Naive thymus-derived CD4-positive, alpha-beta T cell (primary cell): ENCODE data around the gene TNFSF13B. TPM values are rescaled to one million over a fixed set of nuclear protein-coding genes. Genes with fewer than 3 reads are reported as not detected.
"Not testable (repeated sequence)": the region's sequence is repeated elsewhere in the genome, so short reads cannot be mapped to it uniquely, and the experiment has no call there.

ENCODE experiments used
- ATAC-seq: fragments of 150-1000 bp; cut with Tn5 transposase; 2 replicates; pipeline ENCODE4 v1.10.0; 2021; ENCODE audit warnings: mild to moderate bottlenecking, moderate library complexity
- CTCF ChIA-PET: fragments of 350-600 bp; sonication (Branson Sonifier 250); formaldehyde crosslinking; loops from one replicate; lab custom pipeline; 2021; ENCODE audit warnings: antibody characterized with exemption; lab: Charles Lee
- POLR2A ChIA-PET: fragments of 350-600 bp; sonication (Branson Sonifier 250); formaldehyde crosslinking; loops from one replicate; lab custom pipeline; 2021; ENCODE audit warnings: antibody characterized with exemption, inconsistent platforms; lab: Charles Lee
- DNase-seq, 9 donors: peaks; one replicate each; pipeline versions ENCODE4 v3.0.0 to v3.0.0-alpha.2; 2020 to 2022; ENCODE audit warnings: mixed read lengths in 1 of 9
- H3K27ac ChIP-seq: one replicate; pipeline ENCODE4 v1.7.0; 2013; ENCODE audit warnings: mild to moderate bottlenecking, low read depth, low read length, moderate library complexity
- H3K27me3 ChIP-seq, 2 donors: one replicate each; pipeline ENCODE4 v1.7.0; 2013; ENCODE audit warnings: low read length in 2 of 2, mild to moderate bottlenecking in 2 of 2, moderate library complexity in 2 of 2; ENCODE audit not compliant: control insufficient read depth in 2 of 2, insufficient read depth in 2 of 2
- H3K36me3 ChIP-seq, 3 experiments: 1 replicate in 2 of 3; 2 replicates in 1 of 3; pipeline ENCODE4 v1.7.0; 2013; ENCODE audit warnings: low read length in 3 of 3, mild to moderate bottlenecking in 3 of 3, moderate library complexity in 1 of 3; ENCODE audit not compliant: insufficient read depth in 3 of 3, control insufficient read depth in 2 of 3
- H3K4me1 ChIP-seq, 2 donors: one replicate each; pipeline ENCODE4 v1.7.0; 2013; ENCODE audit warnings: low read length in 2 of 2, mild to moderate bottlenecking in 2 of 2, moderate library complexity in 1 of 2; ENCODE audit not compliant: control insufficient read depth in 2 of 2, insufficient read depth in 2 of 2
- H3K4me3 ChIP-seq: 2 replicates; pipeline ENCODE4 v1.7.0; 2013; ENCODE audit warnings: mild to moderate bottlenecking, low read length
- H3K9me3 ChIP-seq, 3 experiments: 1 replicate in 2 of 3; 2 replicates in 1 of 3; pipeline ENCODE4 v1.7.0; 2013; ENCODE audit warnings: low read length in 3 of 3; ENCODE audit not compliant: control insufficient read depth in 2 of 3
- H3K27ac Mint-ChIP-seq, 9 donors: one replicate each; pipeline ENCODE4 v1.8.0; 2020 to 2022; ENCODE audit warnings: mixed read lengths in 9 of 9, mild to moderate bottlenecking in 8 of 9, moderate library complexity in 5 of 9, inconsistent platforms in 2 of 9
- H3K27me3 Mint-ChIP-seq, 5 donors: one replicate each; pipeline ENCODE4 v1.8.0; 2021 to 2022; ENCODE audit warnings: mixed read lengths in 5 of 5, mild to moderate bottlenecking in 1 of 5
- H3K36me3 Mint-ChIP-seq, 5 donors: one replicate each; pipeline ENCODE4 v1.8.0; 2020 to 2022; ENCODE audit warnings: mixed read lengths in 5 of 5, mild to moderate bottlenecking in 3 of 5, inconsistent platforms in 1 of 5
- H3K4me1 Mint-ChIP-seq, 7 donors: one replicate each; pipeline ENCODE4 v1.8.0; 2020 to 2022; ENCODE audit warnings: mixed read lengths in 7 of 7, mild to moderate bottlenecking in 3 of 7, inconsistent platforms in 1 of 7
- H3K4me3 Mint-ChIP-seq, 10 donors: one replicate each; pipeline ENCODE4 v1.8.0; 2020 to 2022; ENCODE audit warnings: mild to moderate bottlenecking in 10 of 10, mixed read lengths in 10 of 10, moderate library complexity in 6 of 10, inconsistent platforms in 2 of 10
- H3K9me3 Mint-ChIP-seq, 11 donors: one replicate each; pipeline ENCODE4 v1.8.0; 2020 to 2022; ENCODE audit warnings: mixed read lengths in 11 of 11, mild to moderate bottlenecking in 4 of 11, inconsistent platforms in 1 of 11, moderate library complexity in 1 of 11
- intact Hi-C, 2 donors: fragments of 100-400 bp; cut with micrococcal nuclease; formaldehyde crosslinking; loops; one replicate each; pipeline ENCODE4 v1.15.1; 2023
- polyA plus RNA-seq, 2 donors: library from polyadenylated mRNA; unstranded; fragments of 300-500 nt; fragmentation: Illumina TruSeq; gene quantifications; one replicate each; pipeline ENCODE4 v1.2.3, GENCODE V29; 2021
- total RNA-seq, 6 experiments: library from RNA in 5 of 6; stranded (reverse) in 5 of 6; gene quantifications; 1 replicate in 5 of 6; 2 replicates in 1 of 6; pipeline ENCODE4 v1.2.3 and lab custom pipeline; 2021 to 2026

The TNFSF13B gene
- total and polyA plus RNA-seq, 7 experiments from 2014 or later = 3.0 to 26.8 (median 9.1) TPM

- ChIA-PET CTCF (no interaction called here), POLR2A (no interaction called here)
- H3K27ac ChIP-seq = no peak overlapping the region
- H3K9me3 ChIP-seq = no peaks in the 10 kb centered on the region
- peaks cover 0 to 7% of the 10 kb centered on the region in 2 donors for H3K4me1 ChIP-seq
- ATAC-seq (no peak), DNase-seq (peak in 1 of 9 donors; percentile 0)
- peak overlapping the region in 4 of 10 donors; percentile 1 to 76 (median 70) for H3K4me3 Mint-ChIP-seq
- no peaks in the 10 kb centered on the region for H3K36me3 ChIP-seq
- H3K4me3 ChIP-seq = no peak overlapping the region
- H3K27ac Mint-ChIP-seq = peak overlapping the region in 7 of 9 donors; percentile 3 to 96 (median 90)
- no peaks in the 10 kb centered on the region for H3K27me3 ChIP-seq
- peaks cover 24 to 65% (median 50%) of the 10 kb centered on the region in 7 donors for H3K4me1 Mint-ChIP-seq
- H3K9me3 Mint-ChIP-seq = peaks cover 0 to 4% (median 0%) of the 10 kb centered on the region in 11 donors
- no peaks in the 10 kb centered on the region for H3K27me3 Mint-ChIP-seq
- intact Hi-C loops = loop anchor here in 1 of 2 donors (5.0 kb wide), 1 partner anchor 1520 kb away; the partner anchor contains the start of gene IRS2
- peaks cover 0 to 18% (median 6%) of the 10 kb centered on the region in 5 donors for H3K36me3 Mint-ChIP-seq
Measured at GRCh38 chr13:108267347-108267746, 2.2 kb upstream of the TNFSF13B start.

GRCh38 chr13:108267855-108268254 is 1.7 kb upstream of the TNFSF13B start:
- H3K27me3 Mint-ChIP-seq, H3K27me3 ChIP-seq, CTCF ChIA-PET, POLR2A ChIA-PET, H3K4me3 ChIP-seq, H3K9me3 Mint-ChIP-seq, H3K4me1 ChIP-seq, H3K27ac ChIP-seq, H3K36me3 ChIP-seq, H3K9me3 ChIP-seq, DNase-seq, ATAC-seq: not testable (repeated sequence)
- Mint-ChIP-seq H3K4me1 (peaks cover 24 to 68% (median 52%) of the 10 kb centered on the region in 7 donors), H3K4me3 (peak overlapping the region in 3 of 10 donors; percentile 26 to 39 (median 32)), H3K36me3 (peaks cover 0 to 17% (median 2%) of the 10 kb centered on the region in 5 donors), H3K27ac (peak overlapping the region in 6 of 9 donors; percentile 59 to 96 (median 86))
- intact Hi-C loops = loop anchor here in 1 of 2 donors (2.0 to 5.0 kb wide), 2 partner anchors 49 to 1519 kb away; partner anchors contain the start of genes ABHD13 and IRS2

DNA sequence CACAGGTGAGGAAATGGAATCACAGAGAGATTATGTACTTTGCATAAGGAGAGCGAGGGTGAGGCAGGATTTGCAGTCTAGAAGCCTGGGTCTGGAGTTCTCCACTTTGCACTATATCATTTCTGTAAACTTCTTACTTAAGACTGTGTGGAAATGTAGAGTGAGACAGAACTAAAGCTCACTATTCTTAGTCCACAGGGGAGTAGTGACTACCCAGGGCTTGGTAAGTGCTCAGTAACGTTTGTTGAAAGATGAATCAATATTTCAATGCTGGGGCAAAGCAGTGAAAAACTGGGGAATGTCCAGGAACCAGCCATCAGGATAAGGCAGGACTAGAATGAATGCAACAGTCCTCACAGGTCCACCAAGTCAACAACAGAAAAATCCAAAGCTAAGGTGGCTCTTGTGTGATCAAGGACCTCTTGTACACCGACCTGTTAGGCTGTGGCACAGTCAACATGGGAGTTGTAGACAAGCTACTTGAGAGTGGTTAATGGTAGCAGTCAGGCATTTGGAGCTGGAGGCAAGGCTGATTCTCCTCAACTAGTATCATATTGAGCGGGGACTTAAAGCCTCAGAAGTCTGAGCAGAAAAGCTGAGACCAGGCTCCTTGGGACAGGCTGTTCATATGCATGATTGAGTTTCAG is 929 bp upstream of the TNFSF13B start:
- Histone ChIP-seq H3K4me3 (no peak overlapping the region), H3K4me1 (peaks cover 0 to 7% of the 10 kb centered on the region in 2 donors), H3K36me3 (no peaks in the 10 kb centered on the region), H3K27ac (peak overlapping the region; percentile 66), H3K9me3 (no peaks in the 10 kb centered on the region), H3K27me3 (no peaks in the 10 kb centered on the region)
- intact Hi-C loops = loop anchor here in 1 of 2 donors (2.0 to 5.0 kb wide), 2 partner anchors 50 to 1519 kb away; partner anchors contain the start of genes ABHD13 and IRS2
- peaks cover 0 to 20% (median 0%) of the 10 kb centered on the region in 5 donors for H3K36me3 Mint-ChIP-seq
- ATAC-seq (no peak), DNase-seq (no peak)
- ChIA-PET CTCF (interaction anchor here (0.6 to 1.5 kb wide), 2 partner anchors 57 to 629 kb away, joined by 3 to 4 read pairs; no protein-coding TSS in a partner anchor), POLR2A (interaction anchor here (0.8 kb wide), 1 partner anchor 37 kb away, joined by 3 read pairs; no protein-coding TSS in a partner anchor)
- peaks cover 0 to 4% (median 0%) of the 10 kb centered on the region in 11 donors for H3K9me3 Mint-ChIP-seq
- H3K4me1 Mint-ChIP-seq = peaks cover 24 to 68% (median 52%) of the 10 kb centered on the region in 7 donors
- H3K4me3 Mint-ChIP-seq = peak overlapping the region in 6 of 10 donors; percentile 6 to 32 (median 24)
- H3K27me3 Mint-ChIP-seq = no peaks in the 10 kb centered on the region
- H3K27ac Mint-ChIP-seq = peak overlapping the region; percentile 50 to 96 (median 85)

DNA sequence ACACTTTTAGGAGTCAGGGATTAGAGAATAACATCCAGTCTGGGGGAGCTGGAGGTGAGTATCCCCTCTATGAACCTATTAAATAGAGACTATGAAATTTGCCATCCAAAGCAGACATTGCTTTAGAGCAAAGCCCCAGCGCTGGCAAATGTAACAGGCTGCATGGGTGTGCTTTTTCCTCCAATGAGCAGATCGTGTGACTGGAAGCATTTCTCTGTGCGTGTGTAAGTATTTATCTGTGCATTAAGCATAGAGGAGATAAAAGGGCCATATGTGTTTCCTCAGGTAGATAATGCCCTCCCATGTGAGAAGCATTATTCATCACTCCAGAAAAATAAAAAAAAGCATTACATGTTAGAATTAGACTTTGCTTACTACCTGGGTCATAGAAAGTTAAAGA is 924 bp downstream of the TNFSF13B start:
- Histone ChIP-seq H3K27ac (peak overlapping the region; percentile 66), H3K27me3 (no peaks in the 10 kb centered on the region), H3K4me3 (peak overlapping the region; percentile 65), H3K36me3 (no peaks in the 10 kb centered on the region), H3K9me3 (no peaks in the 10 kb centered on the region), H3K4me1 (peaks cover 0 to 7% of the 10 kb centered on the region in 2 donors)
- H3K27ac Mint-ChIP-seq = peak overlapping the region; percentile 78 to 97 (median 92)
- CTCF ChIA-PET = no interaction called here
- intact Hi-C loops = loop anchor here (1.0 to 2.0 kb wide), 4 partner anchors 18 to 50 kb away; no protein-coding TSS in a partner anchor
- peaks cover 23 to 63% (median 52%) of the 10 kb centered on the region in 7 donors for H3K4me1 Mint-ChIP-seq
- peak overlapping the region; percentile 83 to 98 (median 90) for H3K4me3 Mint-ChIP-seq
- H3K36me3 Mint-ChIP-seq = peaks cover 0 to 13% (median 0%) of the 10 kb centered on the region in 5 donors
- no peak for ATAC-seq
- POLR2A ChIA-PET = interaction anchor here (0.8 to 2.8 kb wide), 4 partner anchors 37 to 67 kb away, joined by 3 to 12 read pairs (median 5); partner anchors contain the start of gene ABHD13
- H3K27me3 Mint-ChIP-seq = no peaks in the 10 kb centered on the region
- DNase-seq = peak in 1 of 9 donors; percentile 15
- peaks cover 0 to 4% (median 0%) of the 10 kb centered on the region in 11 donors for H3K9me3 Mint-ChIP-seq

- no peaks in the 10 kb centered on the region for H3K27me3 ChIP-seq
- H3K36me3 Mint-ChIP-seq = peaks cover 0 to 10% (median 4%) of the 10 kb centered on the region in 5 donors
- no peaks in the 10 kb centered on the region for H3K9me3 ChIP-seq
- H3K36me3 ChIP-seq = no peaks in the 10 kb centered on the region
- no peak overlapping the region for H3K27ac ChIP-seq
- POLR2A ChIA-PET = interaction anchor here (2.8 kb wide), 1 partner anchor 55 kb away, joined by 12 read pairs; the partner anchor contains the start of gene ABHD13
- H3K4me3 ChIP-seq = no peak overlapping the region
- CTCF ChIA-PET = no interaction called here
- intact Hi-C loops = loop anchor here in 1 of 2 donors (2.0 kb wide), 1 partner anchor 14 kb away; no protein-coding TSS in a partner anchor
- DNase-seq (no peak), ATAC-seq (no peak)
- H3K4me3 Mint-ChIP-seq = peak overlapping the region in 4 of 10 donors; percentile 2 to 69 (median 9)
- peaks cover 19 to 45% (median 38%) of the 10 kb centered on the region in 7 donors for H3K4me1 Mint-ChIP-seq
- no peaks in the 10 kb centered on the region for H3K27me3 Mint-ChIP-seq
- peaks cover 0 to 7% of the 10 kb centered on the region in 2 donors for H3K4me1 ChIP-seq
- peak overlapping the region in 3 of 9 donors; percentile 32 to 72 (median 57) for H3K27ac Mint-ChIP-seq
- peaks cover 0 to 1% (median 0%) of the 10 kb centered on the region in 11 donors for H3K9me3 Mint-ChIP-seq
Measured at GRCh38 chr13:108272333-108272732, 2.8 kb downstream of the TNFSF13B start.

DNA sequence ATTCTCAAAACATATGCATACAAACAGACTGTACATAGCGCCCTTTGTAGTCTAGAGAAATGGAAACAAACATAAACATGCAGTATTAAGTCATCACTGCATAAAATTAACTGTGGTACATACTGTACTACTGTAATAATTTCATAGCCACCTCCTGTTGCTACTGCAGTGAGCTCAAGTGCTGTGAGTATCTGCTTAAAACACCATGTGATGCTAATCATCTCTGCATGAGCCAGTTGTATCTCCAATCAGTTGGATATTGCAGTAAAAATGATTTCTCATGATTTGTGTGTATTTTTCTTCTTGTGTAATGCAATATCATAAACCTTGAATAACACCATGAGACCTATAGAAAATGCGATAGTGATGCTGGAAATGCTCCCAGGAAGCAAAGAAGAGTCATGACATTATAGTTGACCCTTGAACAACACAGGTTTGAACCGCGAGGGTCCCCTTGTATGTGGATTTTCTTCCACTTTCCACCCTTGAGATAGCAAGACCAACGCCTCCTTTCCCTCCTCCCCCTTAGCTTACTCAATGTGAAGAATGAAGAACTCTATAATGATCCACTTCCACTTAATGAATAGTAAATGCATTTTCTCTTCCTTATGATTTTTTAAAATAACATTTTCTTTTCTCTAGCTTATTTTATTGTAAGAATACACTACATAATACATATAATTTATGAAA is 4.1 kb downstream of the TNFSF13B start:
- Histone ChIP-seq H3K36me3 (no peaks in the 10 kb centered on the region), H3K9me3 (no peaks in the 10 kb centered on the region), H3K4me3 (no peak overlapping the region), H3K27me3 (no peaks in the 10 kb centered on the region), H3K27ac (no peak overlapping the region), H3K4me1 (peaks cover 0 to 7% of the 10 kb centered on the region in 2 donors)
- peak overlapping the region in 1 of 10 donors; percentile 44 for H3K4me3 Mint-ChIP-seq
- H3K4me1 Mint-ChIP-seq = peaks cover 20 to 33% (median 29%) of the 10 kb centered on the region in 7 donors
- H3K36me3 Mint-ChIP-seq = peaks cover 0 to 14% (median 4%) of the 10 kb centered on the region in 5 donors
- intact Hi-C loops = loop anchor here in 1 of 2 donors (2.0 kb wide), 1 partner anchor 15 kb away; no protein-coding TSS in a partner anchor
- no peak for ATAC-seq
- H3K27me3 Mint-ChIP-seq = peaks cover 0 to 4% (median 0%) of the 10 kb centered on the region in 5 donors
- H3K9me3 Mint-ChIP-seq = peaks cover 0 to 2% (median 0%) of the 10 kb centered on the region in 11 donors
- DNase-seq = no peak
- peak overlapping the region in 1 of 9 donors; percentile 20 for H3K27ac Mint-ChIP-seq
- CTCF ChIA-PET = no interaction called here
- POLR2A ChIA-PET = no interaction called here
